Activated CD4-positive, alpha-beta T cell treated with anti-CD3 and anti-CD28 coated beads, Interleukin-2, amount 50 U/mL, for 48 hours (primary cell): Measurements from ENCODE around the gene TMCO1.
"Not testable (repeated sequence)": the region's sequence is repeated elsewhere in the genome, so short reads cannot be mapped to it uniquely, and the experiment has no call there.

Experiments
- DNase-seq, 2 experiments: peaks; one replicate each; pipeline ENCODE4 v3.0.0-alpha.2; 2020

The TMCO1 gene

GRCh38 chr1:165683848-165684485 lies 84.7 kb downstream of the TMCO1 start:
- no peak for DNase-seq

- DNase-seq, result not testable (repeated sequence)
Observed at GRCh38 chr1:165680773-165681172, 87.9 kb downstream of the TMCO1 start.

DNA sequence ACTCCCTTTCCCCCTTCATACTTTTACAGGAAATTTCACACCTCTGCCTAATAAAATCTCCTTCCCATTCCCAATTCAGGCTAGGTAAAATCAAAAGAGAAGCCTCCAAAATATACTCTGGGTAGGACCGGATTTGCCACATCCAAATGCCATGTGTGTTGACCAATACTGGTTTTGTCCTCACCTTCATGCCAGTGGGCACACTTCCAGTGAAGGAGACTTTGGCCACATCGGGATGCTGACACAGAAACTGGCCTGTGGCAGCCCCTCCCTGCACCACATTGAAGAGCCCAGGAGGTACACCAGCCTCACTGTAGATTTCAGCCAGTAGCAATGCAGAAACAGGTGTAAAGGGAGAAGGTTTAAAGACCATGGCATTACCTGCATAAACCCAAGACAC lies 88.4 kb downstream of the TMCO1 start:
- DNase-seq, result no peak

- DNase-seq, result no peak
Observed at GRCh38 chr1:165679282-165680036, 89.2 kb downstream of the TMCO1 start.

DNA sequence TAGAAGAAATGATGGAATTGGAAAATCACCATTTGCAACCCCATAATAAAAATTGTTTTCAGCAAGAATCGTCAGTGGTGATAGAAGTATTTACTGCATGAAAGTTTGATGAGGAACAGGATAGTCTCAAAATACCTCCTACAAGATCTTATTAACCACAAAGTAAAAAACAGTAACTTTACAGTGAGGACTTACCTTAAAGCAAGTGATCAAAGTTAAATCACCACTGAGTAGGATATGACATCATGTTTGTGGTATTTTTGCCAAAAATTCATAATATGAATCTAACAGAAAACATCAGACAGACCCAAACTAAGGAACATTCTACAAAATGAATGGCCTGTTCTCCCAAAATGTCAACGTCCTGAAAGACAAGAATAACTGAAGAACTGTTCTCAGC lies 90.2 kb downstream of the TMCO1 start:
- DNase-seq, result no peak
